HG03520 (cell line): ENCODE data around the gene CARMIL1.

ENCODE experiments used
- ATAC-seq: cut with Tn5 transposase; IDR thresholded peaks from one replicate; pipeline ENCODE4 v1.9.1; 2021; ENCODE audit warnings: mild to moderate bottlenecking, moderate library complexity; ENCODE audit not compliant: unreplicated experiment

Gene CARMIL1

GRCh38 chr6:25497383-25498040 lies 218.3 kb downstream of the CARMIL1 start:
- ATAC-seq, result no peak

GRCh38 chr6:25498505-25498904 lies 219.3 kb downstream of the CARMIL1 start:
- no peak for ATAC-seq

DNA sequence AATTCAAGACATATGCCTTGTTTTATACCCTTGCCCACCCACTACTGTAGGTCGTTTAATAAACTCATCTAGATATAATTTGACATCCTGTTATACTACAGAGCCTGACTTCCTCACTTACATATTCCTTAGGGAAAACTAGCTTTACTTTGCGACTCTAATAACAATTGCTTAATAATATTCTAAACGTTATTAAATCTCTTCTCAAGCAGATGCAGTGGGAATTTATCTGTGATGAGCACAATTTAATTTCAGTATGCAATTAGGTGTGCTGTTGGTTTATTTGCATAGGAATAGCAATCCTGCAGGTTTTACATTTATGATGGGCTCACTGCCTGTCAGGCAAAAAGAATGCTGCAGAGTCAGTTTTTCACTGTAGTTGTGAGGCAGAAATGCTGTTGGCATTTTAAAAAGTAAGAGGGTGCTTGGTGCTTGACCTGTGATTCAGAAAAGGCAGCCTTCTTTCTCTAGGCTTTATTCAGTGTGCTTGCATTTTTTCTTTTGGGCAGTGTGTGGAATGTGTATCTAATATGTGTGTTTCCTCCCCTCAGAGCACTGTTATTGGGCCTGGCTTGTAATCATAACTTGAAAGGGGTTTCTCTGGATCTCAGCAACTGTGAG lies 220.6 kb downstream of the CARMIL1 start:
- ATAC-seq, result no peak

GRCh38 chr6:25503686-25504085 lies 224.5 kb downstream of the CARMIL1 start:
- ATAC-seq, result no peak

DNA sequence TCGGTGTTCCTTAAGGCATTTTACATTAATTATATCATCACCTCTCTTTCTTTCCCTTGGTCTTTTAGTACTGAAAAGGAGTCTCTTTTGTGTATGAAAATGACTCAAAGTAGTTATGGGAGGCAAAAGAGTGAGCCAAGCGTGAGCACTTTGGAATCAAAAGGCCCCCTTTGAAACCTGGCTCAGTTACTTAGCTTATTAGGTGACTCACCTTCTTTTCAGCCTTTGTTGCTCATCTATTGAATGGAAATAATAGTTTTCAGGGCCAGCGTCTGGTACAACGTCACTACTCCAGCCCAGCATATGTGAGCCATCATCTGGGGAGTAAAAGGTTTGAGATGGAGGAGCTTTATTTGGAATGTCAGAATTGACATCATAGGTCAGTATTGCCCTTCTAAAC lies 225.5 kb downstream of the CARMIL1 start:
- ATAC-seq, result no peak

DNA sequence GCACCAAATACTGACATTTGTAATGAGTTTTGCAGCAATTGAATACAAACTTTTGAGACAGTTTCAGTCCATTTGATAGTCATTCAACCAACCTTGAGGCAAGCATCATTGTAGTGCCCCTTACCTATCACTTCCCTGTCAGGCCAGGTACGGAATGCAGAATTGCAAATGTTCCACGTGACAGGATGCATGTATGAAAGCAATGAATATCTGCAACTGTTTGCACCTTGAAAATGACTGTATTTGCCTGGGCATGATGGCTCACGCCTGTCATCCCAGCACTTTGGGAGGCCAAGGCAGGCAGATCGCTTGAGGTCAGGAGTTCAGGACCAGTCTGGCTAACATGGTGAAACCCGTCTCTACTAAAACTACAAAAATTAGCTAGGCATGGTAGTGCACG lies 226.8 kb downstream of the CARMIL1 start:
- no peak for ATAC-seq

DNA sequence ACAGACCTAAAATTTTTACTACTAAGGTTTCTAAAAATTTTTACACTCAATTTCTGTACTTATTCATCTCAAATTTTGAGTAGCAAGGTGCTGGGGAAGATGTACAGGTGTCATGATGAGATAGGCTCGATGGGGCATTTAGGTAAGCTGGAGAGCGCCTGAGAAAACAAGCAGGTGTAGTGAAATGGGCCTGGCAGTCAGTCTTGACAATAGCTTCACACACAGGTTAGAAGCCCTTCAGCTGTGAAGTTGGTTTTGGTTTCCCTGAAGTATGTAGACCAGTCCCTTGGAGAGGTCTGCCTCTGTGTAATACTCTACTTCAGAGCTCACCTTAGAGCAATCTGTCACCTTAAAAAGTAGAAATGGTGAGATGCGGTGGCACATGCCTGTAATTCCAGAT lies 228.9 kb downstream of the CARMIL1 start:
- no peak for ATAC-seq

- ATAC-seq, result no peak
These were observed 232.2 kb downstream of the CARMIL1 start for GRCh38 chr6:25511376-25511775.

- no peak for ATAC-seq
These were observed 233.4 kb downstream of the CARMIL1 start for GRCh38 chr6:25512560-25512959.

DNA sequence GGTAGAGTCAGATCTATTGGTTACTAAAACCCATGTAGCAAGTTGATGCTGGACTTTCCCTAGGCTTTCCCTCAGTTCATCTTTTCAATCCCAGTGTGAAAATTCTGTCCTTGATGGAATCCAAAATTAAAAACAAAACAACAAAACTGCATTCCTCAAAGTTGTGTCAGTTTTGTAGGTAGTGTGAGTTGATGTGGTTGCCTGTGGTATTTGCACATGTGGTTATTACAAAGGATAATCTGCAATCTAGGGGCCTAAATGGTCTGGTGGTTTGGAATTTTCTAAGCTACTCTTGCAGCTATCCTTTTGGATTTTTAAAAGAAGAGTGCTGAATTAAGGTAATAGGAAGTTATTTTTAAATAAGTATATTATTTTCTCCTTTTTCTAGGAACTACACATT lies 240.7 kb downstream of the CARMIL1 start:
- no peak for ATAC-seq

DNA sequence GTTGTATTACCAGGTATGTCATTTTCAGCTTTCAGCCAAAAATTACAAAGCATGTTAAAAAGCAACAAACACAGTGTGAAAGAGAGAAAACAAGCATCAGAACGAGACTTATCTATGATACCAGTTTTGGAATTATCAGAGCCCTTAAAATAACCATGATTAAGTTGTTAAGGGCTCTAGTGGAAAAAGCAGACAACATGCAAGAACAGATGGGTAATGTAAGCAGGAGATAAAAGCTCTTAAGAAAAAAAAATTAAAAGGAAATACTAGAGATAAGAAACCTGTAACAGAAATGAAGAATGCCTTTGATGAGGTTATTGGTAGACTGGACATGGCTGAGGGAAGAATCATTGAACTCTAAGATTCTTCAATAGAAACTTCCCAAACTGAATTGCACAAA lies 245.4 kb downstream of the CARMIL1 start:
- no peak for ATAC-seq

- ATAC-seq, result no peak
These were observed 245.9 kb downstream of the CARMIL1 start for GRCh38 chr6:25525078-25525477.

GRCh38 chr6:25534942-25535631 lies 255.9 kb downstream of the CARMIL1 start:
- ATAC-seq, result no peak

DNA sequence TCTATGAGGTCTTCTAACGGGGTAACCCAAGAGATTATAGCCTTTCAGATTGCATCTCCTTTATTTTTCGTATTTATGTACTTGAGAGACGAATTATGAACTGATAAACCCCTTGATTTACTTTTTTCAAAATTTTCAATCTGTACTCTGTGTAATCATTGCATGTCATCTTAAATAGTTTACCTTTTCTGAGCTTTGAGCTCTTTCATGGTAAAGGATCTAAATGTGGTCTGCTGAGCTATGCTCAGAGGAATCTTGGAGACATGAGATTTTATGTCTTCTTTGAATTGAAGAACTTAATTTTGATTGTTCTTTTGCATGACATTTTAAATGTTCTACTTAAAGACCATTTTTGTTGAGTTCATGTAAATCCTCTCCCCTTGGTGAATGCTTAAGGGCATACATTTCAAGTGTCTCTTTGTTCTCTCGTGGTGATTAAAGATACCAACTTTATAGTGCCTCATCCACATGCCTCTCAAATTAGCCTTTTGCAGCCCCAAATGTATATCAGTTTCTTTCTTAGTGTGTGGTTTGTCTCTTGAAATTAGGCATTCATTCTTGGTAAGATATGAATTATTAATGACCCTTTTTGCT lies 256.6 kb downstream of the CARMIL1 start:
- ATAC-seq, result no peak

DNA sequence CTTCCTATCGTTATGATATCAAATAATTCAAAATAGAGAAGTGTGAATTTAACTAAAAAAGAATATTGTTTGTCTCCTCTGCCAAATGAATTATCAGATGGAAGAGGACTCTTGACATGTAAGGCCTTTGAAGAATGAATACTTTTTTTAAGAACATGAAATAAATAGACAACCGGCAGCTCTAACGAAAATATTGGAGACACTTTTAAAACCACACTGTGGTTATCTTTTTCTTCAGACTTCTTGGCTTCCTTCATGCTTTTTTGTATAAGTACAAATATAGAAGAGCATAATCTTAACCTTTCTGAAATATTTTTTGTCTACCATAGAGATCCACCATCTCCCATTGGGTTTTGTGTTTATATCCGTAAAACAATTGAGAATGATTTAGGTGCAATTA lies 257.6 kb downstream of the CARMIL1 start:
- no peak for ATAC-seq

GRCh38 chr6:25537349-25538018 lies 258.3 kb downstream of the CARMIL1 start:
- no peak for ATAC-seq

DNA sequence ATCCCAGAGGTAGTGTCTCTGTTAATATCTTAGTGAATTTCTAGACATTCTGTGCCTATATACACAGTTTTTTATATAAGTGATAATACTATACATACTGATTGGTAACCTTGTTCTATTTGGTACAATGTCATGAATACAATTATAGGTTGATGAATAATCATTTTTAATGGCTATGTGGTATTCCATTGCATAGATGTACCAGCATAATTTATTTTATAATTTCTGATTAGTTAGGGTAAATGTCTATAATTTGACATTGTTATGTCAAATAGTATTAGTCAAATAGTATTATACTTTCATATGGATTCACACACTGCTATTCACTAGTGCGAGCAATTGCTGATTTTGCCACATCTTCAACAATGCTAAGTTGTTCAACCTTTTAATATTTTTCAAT lies 262.1 kb downstream of the CARMIL1 start:
- ATAC-seq, result no peak

GRCh38 chr6:25542984-25543910 lies 264.1 kb downstream of the CARMIL1 start:
- ATAC-seq, result no peak

- no peak for ATAC-seq
These were observed 265.7 kb downstream of the CARMIL1 start for GRCh38 chr6:25544833-25545232.

DNA sequence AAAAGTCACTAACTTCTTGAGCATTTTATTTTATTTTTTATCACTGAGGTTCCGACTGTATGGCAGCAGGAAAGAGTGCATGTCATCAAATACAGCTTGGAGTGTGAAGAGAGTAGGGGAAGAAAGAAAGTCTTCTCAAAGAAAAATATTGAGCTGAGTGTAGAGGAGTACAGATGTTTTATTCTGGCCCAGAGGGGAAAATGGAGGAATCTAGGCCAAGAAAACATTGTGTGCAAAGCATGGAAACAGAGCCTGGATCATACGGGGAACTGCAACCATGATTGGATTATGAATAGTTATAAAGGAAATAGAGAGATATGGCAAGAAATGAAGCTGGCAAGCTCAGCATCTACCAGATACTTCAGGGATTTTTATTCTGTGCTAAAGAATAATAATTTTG lies 268.6 kb downstream of the CARMIL1 start:
- no peak for ATAC-seq
